CD14-positive monocyte (primary cell): ENCODE results near the gene KCNMA1. TPM values are rescaled to one million over a fixed set of nuclear protein-coding genes. Genes with fewer than 3 reads are reported as not detected.

Experiments used
- DNase-seq, 3 donors: peaks; one replicate each; pipeline ENCODE4 v3.0.0-alpha.2; 2011 to 2022
- H2AFZ ChIP-seq: 2 replicates; pipeline ENCODE4 v1.6.0; 2012; ENCODE audit warnings: mild to moderate bottlenecking, low read depth, low read length, inconsistent platforms; ENCODE audit not compliant: insufficient read depth, poor library complexity, severe bottlenecking
- H3K27ac ChIP-seq, 2 donors: 1 replicate in 1 of 2; 2 replicates in 1 of 2; pipeline ENCODE4 v1.5.1; 2012 to 2013; ENCODE audit warnings: low read length in 2 of 2, control low read depth in 1 of 2, inconsistent platforms in 1 of 2, low read depth in 1 of 2, mild to moderate bottlenecking in 1 of 2
- H3K27me3 ChIP-seq, 2 donors: one replicate each; pipeline versions ENCODE4 v1.6.0 to v1.6.1; 2011 to 2013; ENCODE audit warnings: low read length in 2 of 2; ENCODE audit not compliant: control insufficient read depth in 2 of 2, insufficient read depth in 2 of 2
- H3K36me3 ChIP-seq, 2 donors: replicated peaks in 1 of 2; 1 replicate in 1 of 2; 2 replicates in 1 of 2; pipeline versions ENCODE4 v1.5.1 to v1.6.1; 2012 to 2013; ENCODE audit warnings: low read length in 2 of 2, control low read depth in 1 of 2, inconsistent platforms in 1 of 2, mild to moderate bottlenecking in 1 of 2; ENCODE audit not compliant: insufficient read depth in 2 of 2, control insufficient read depth in 1 of 2
- H3K4me1 ChIP-seq, 2 donors: 1 replicate in 1 of 2; 2 replicates in 1 of 2; pipeline versions ENCODE4 v1.5.1 to v1.6.1; 2012 to 2013; ENCODE audit warnings: low read length in 2 of 2, control low read depth in 1 of 2, inconsistent platforms in 1 of 2, mild to moderate bottlenecking in 1 of 2, moderate library complexity in 1 of 2; ENCODE audit not compliant: insufficient read depth in 2 of 2, control insufficient read depth in 1 of 2
- H3K4me2 ChIP-seq: replicated peaks from 2 replicates; pipeline ENCODE3; 2012; ENCODE audit warnings: low read length, moderate library complexity, mild to moderate bottlenecking; ENCODE audit not compliant: poor library complexity, severe bottlenecking; ENCODE audit errors: extremely low read depth
- H3K4me3 ChIP-seq, 3 experiments: fragments of 200-600 bp in 1 of 3; sonication (generic) in 1 of 3; replicated peaks in 1 of 3; 1 replicate in 2 of 3; 2 replicates in 1 of 3; pipeline ENCODE4 v1.5.1; 2011 to 2013; ENCODE audit warnings: low read length in 3 of 3, mild to moderate bottlenecking in 3 of 3, control low read depth in 2 of 3, low read depth in 2 of 3, inconsistent platforms in 1 of 3, moderate library complexity in 1 of 3
- H3K79me2 ChIP-seq: 2 replicates; pipeline ENCODE4 v1.6.0; 2012; ENCODE audit warnings: mild to moderate bottlenecking, control low read depth, inconsistent platforms, low read length, moderate library complexity; ENCODE audit not compliant: insufficient read depth
- H3K9ac ChIP-seq: 2 replicates; pipeline ENCODE4 v1.6.0; 2017; ENCODE audit warnings: low read length, mild to moderate bottlenecking; ENCODE audit not compliant: insufficient read depth, poor library complexity, severe bottlenecking
- H3K9me3 ChIP-seq, 2 donors: replicated peaks in 1 of 2; 1 replicate in 1 of 2; 2 replicates in 1 of 2; pipeline versions ENCODE4 v1.5.1 to v1.6.1; 2012 to 2013; ENCODE audit warnings: low read length in 2 of 2, control low read depth in 1 of 2; ENCODE audit not compliant: control insufficient read depth in 1 of 2, insufficient read depth in 1 of 2
- H4K20me1 ChIP-seq: 2 replicates; pipeline ENCODE4 v1.6.0; 2012; ENCODE audit warnings: mild to moderate bottlenecking, low read length, control low read depth, moderate library complexity; ENCODE audit not compliant: insufficient read depth
- H3K27ac Mint-ChIP-seq, 7 donors: one replicate each; pipeline ENCODE4 v1.8.0; 2020; ENCODE audit warnings: mild to moderate bottlenecking in 7 of 7, mixed read lengths in 7 of 7, moderate library complexity in 6 of 7, inconsistent platforms in 2 of 7
- H3K27me3 Mint-ChIP-seq, 3 donors: one replicate each; pipeline ENCODE4 v1.8.0; 2021 to 2022; ENCODE audit warnings: low read depth in 3 of 3, mild to moderate bottlenecking in 3 of 3, mixed read lengths in 3 of 3, moderate library complexity in 3 of 3, inconsistent platforms in 1 of 3
- H3K36me3 Mint-ChIP-seq, 2 donors: one replicate each; pipeline ENCODE4 v1.8.0; 2020; ENCODE audit warnings: mixed read lengths in 2 of 2, inconsistent platforms in 1 of 2, mild to moderate bottlenecking in 1 of 2
- H3K4me1 Mint-ChIP-seq: one replicate; pipeline ENCODE4 v1.8.0; 2020; ENCODE audit warnings: mild to moderate bottlenecking, mixed read lengths
- H3K4me3 Mint-ChIP-seq, 2 donors: one replicate each; pipeline ENCODE4 v1.8.0; 2020; ENCODE audit warnings: mild to moderate bottlenecking in 2 of 2, mixed read lengths in 2 of 2, moderate library complexity in 1 of 2
- H3K9me3 Mint-ChIP-seq, 7 donors: one replicate each; pipeline ENCODE4 v1.8.0; 2020 to 2022; ENCODE audit warnings: mixed read lengths in 7 of 7, mild to moderate bottlenecking in 6 of 7, moderate library complexity in 6 of 7, inconsistent platforms in 2 of 7
- CTCF ChIP-seq: fragments of 200-600 bp; IDR thresholded peaks from one replicate; pipeline ENCODE4 v1.8.0; 2022; ENCODE audit warnings: antibody characterized with exemption, mild to moderate bottlenecking
- WGBS: methylation state at CpG from one replicate; pipeline ENCODE4 v1.1.5; 2013; ENCODE audit warnings: missing lambda C conversion rate; ENCODE audit not compliant: insufficient coverage; 5-methylcytosine and 5-hydroxymethylcytosine counted together
- intact Hi-C, 2 donors: fragments of 100-400 bp; cut with micrococcal nuclease; formaldehyde crosslinking; loops; one replicate each; pipeline versions ENCODE4 v1.15.0 to v1.15.1; 2023
- polyA plus RNA-seq, 3 donors: library from polyadenylated mRNA; depleted of rRNA in 1 of 3; unstranded in 2 of 3; stranded (reverse) in 1 of 3; fragments of 300-500 nt in 2 of 3; fragments of >200 nt in 1 of 3; fragmentation: Illumina TruSeq in 2 of 3; gene quantifications; 1 replicate in 2 of 3; 2 replicates in 1 of 3; pipeline ENCODE4 v1.2.3, GENCODE V29; 2012 to 2021

KCNMA1 gene
- polyA plus RNA-seq, 3 donors: 0.11 to 1.0 TPM; not detected in 1

DNA sequence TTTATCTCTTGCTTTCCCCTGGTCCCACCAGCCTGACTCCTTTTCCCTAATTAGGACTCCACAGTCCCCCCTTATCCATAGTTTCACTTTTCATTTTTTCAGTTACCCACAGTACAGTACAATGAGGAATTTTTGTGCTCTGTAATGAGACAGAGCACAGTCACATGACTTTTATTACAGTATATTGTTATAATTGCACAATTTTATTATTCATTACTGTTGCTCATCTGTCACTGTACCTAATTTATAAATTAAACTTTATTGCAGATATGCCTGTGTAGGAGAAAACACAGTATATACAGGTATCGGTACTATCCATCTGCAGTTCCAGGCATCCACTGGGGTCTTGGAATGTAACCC lies 125.4 kb downstream of the KCNMA1 start:
- Mint-ChIP-seq H3K27me3 (peaks cover 3 to 11% (median 4%) of the 10 kb centered on the region in 3 donors), H3K27ac (no peak overlapping the region), H3K36me3 (no peaks in the 10 kb centered on the region), H3K4me3 (no peak overlapping the region), H3K4me1 (peaks cover 7% of the 10 kb centered on the region), H3K9me3 (peaks cover 0 to 2% (median 0%) of the 10 kb centered on the region in 7 donors)
- peaks cover 0 to 3% of the 10 kb centered on the region in 2 donors for H3K4me1 ChIP-seq
- no peaks in the 10 kb centered on the region for H3K79me2 ChIP-seq
- no peak overlapping the region for H3K27ac ChIP-seq
- intact Hi-C loops: no loop called here
- TF ChIP-seq CTCF: no peak
- no peaks in the 10 kb centered on the region for H3K9me3 ChIP-seq
- no peak overlapping the region for H3K9ac ChIP-seq
- H3K27me3 ChIP-seq: no peaks in the 10 kb centered on the region
- no peaks in the 10 kb centered on the region for H3K36me3 ChIP-seq
- H3K4me3 ChIP-seq: no peak overlapping the region
- H3K4me2 ChIP-seq: no peak overlapping the region
- no peak overlapping the region for H2AFZ ChIP-seq
- H4K20me1 ChIP-seq: no peaks in the 10 kb centered on the region
- 100% methylated on average over 1 of the region's 1 CpG for WGBS
- DNase-seq: no peak

DNA sequence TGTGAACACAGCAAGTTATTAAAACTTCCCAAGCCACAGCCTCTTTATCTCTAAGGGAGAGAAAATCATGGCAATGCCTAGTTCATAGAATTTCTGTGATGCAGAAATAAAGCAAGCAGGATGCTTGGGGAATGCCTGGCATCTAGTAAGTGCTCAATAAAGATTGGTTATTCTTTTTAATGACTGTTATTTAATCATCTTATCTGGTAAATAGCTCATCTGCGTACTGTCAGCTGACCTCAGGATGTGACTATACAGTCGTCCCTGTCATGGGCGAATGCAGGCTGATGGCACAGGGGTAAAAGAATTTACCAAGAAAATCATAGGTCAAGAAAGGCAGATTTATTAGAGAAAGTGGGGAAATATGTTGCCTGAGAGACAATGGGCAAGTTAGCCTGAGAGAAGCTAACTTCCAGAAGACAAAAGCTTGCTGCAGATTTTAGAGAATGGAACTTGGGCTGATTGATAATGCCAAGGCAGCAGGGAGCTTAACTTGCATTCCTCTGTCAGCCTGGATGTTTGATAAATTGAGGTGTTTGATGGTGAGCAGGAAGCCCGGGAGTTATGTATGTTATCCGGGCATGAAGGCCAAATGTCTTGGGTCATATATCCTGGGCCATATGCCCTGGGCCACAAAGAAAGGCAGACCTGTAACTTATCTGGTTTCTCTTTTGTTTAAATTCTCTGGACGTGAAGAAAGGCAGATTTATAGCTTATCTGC lies 126.0 kb downstream of the KCNMA1 start:
- Mint-ChIP-seq H3K27me3 (peaks cover 2 to 12% (median 6%) of the 10 kb centered on the region in 3 donors), H3K4me3 (no peak overlapping the region), H3K36me3 (no peaks in the 10 kb centered on the region), H3K27ac (no peak overlapping the region), H3K9me3 (peaks cover 0 to 2% (median 0%) of the 10 kb centered on the region in 7 donors), H3K4me1 (peaks cover 9% of the 10 kb centered on the region)
- no peak overlapping the region for H3K9ac ChIP-seq
- no peaks in the 10 kb centered on the region for H4K20me1 ChIP-seq
- no peaks in the 10 kb centered on the region for H3K36me3 ChIP-seq
- H3K79me2 ChIP-seq: no peaks in the 10 kb centered on the region
- 89% methylated on average over 5 of the region's 6 CpGs for WGBS
- H3K4me2 ChIP-seq: no peak overlapping the region
- DNase-seq: no peak
- no peak for TF ChIP-seq CTCF
- no peaks in the 10 kb centered on the region for H3K27me3 ChIP-seq
- H3K27ac ChIP-seq: no peak overlapping the region
- intact Hi-C loops: no loop called here
- H3K4me3 ChIP-seq: no peak overlapping the region
- no peaks in the 10 kb centered on the region for H3K9me3 ChIP-seq
- peaks cover 0 to 4% of the 10 kb centered on the region in 2 donors for H3K4me1 ChIP-seq
- H2AFZ ChIP-seq: no peak overlapping the region
